GM21723 (cell line): ENCODE data around the gene TSGA10.
"Not testable (repeated sequence)": the region's sequence is repeated elsewhere in the genome, so short reads cannot be mapped to it uniquely, and the experiment has no call there.

ENCODE experiments used
- ATAC-seq: cut with Tn5 transposase; IDR thresholded peaks from one replicate; pipeline ENCODE4 v1.9.1; 2021; ENCODE audit warnings: mild to moderate bottlenecking, moderate library complexity; ENCODE audit not compliant: unreplicated experiment

Gene TSGA10

GRCh38 chr2:99156891-99157290, 2.1 kb upstream of the TSGA10 start:
- ATAC-seq: no peak

GRCh38 chr2:99153921-99154604, 679 bp downstream of the TSGA10 start:
- no peak for ATAC-seq

DNA sequence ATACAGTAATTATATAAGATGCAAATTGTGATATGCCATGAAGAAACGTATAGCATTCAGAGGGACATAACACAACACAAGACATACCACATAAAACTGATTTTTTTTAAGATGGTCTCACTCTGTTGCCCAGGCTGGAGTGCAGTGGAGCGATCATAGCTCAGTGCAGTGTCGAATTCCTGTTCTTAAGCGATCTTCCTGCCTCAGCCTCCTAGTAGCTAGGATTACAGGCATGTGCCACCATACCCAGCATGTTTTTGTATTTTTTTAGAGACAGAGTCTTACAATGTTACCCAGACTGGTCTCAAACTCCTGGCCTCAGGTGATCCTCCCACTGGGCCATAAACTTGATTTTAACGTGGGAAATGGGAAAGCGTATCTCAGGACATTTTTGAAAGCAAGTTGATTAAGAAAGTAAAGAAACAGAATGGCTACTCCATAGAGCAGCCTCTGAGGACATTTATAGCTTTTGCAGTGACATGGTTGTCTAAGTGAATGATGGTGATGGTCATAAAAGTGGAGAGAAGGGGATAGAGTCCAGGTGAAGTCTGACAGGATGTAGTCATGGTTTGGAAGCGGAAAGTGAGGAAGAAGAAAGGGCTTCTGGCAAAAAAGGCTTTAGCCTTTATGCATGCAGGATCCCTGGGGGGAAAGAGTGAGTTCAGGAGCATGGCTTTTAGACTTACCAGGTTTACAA, 2.4 kb downstream of the TSGA10 start:
- ATAC-seq: no peak

GRCh38 chr2:99150706-99151105, 4.0 kb downstream of the TSGA10 start:
- ATAC-seq: no peak

DNA sequence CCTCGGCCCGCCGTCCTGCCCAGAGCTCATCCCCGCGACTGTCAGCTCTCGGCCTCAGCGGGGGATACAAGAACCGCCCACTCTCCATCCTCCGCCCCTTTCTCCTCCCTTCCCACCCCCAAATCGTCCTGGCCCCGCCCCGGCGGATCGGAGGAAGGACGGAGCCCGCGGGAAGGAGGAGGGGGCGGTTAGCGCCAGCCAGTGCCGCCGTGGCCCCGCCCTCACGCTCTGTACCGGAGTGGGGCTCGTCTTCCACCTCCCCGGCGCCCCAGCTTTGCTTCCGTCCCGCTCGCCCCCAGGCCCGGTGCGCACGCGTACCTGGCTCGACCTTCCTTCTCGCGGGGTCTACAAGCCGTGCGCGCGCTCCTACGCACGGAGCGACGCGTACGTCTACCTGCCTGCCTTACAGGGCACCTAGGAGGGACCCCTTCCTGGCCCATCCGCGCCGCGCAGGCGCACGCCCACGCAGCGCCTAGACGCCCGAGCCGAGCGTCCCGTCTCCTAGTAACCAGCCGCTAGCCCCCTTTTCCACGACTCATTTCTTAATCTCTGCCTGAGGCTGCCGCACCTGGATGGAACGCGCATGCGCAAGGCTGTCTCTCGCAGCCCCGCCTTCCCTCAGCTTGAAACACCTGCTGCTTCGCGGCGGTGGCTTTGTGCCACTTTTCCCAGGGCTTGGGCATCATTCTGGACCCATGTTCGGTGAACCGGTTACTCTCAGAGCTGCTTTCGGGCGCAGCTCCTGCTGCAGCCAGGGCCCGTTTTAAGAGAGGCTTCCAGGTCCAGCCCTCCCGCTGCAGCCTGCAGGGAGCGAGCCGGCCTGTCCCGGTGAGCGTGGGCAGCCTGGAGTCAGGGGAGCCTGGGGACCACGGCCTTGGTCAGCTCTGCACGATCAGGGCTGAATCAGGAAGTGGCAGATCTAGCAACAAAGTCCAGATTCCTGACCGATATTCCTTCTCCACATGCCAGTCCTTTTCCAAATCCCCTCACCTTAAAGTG, 13.3 kb downstream of the TSGA10 start, which contains the start of gene C2orf15:
Gene C2orf15 (plus strand): TSS at position 598 of the 999 bp plus-strand sequence. CDS start 8,852 bp downstream, outside the sequence.
- peak; percentile 90 for ATAC-seq

DNA sequence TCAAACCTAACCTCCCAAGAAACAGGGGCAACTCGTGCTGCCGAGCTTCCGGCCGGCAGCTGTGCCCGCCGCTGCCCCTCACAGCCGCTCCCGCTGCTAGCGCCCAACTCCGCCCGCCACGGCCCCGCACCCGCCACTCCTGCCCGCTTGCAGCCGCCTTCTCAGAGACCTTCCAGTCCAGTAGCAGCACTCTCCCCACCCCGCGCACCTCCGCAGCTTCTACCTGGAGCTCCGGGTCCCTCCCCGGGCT, 14.0 kb downstream of the TSGA10 start:
- peak; percentile 40 for ATAC-seq

DNA sequence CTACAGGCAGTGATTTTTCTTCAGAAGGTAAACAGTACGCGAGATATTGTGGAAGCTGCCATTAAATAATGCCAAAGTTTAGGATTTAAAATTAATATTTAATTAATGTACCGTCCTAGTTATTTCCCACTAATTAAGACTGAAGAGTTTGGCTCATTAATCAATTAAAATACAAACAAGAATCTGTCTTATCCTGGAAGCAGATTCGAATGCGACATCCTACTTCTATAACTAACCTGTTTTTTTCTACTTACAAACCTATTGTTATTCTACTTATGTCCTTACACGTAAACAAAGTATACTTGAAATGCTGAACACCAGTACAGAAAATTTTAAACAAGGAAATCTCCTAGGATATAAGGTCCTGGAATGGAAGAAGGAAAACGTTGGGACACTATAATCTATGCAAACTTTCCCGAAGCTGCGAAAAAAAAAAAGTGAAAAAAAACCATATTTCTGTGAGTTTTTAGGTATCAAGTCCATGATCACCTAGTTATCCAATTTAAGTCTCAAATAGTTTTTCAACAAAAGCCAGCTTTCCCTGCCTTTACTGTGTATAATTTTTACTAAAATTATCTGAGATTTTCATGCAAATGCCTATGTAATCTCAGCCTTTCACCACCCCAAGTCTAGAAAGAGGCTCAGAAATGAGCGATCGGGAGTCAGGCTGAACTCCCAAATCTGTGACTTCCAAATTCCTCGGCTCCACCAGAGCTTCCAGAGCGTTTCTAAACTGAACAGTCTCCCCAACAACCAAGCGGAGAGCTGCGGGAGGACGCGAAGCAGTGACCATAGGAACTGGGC, 14.5 kb downstream of the TSGA10 start:
- no peak for ATAC-seq

GRCh38 chr2:99139003-99139402, 15.7 kb downstream of the TSGA10 start:
- no peak for ATAC-seq

GRCh38 chr2:99135044-99135556, 19.6 kb downstream of the TSGA10 start:
- not testable (repeated sequence) for ATAC-seq

DNA sequence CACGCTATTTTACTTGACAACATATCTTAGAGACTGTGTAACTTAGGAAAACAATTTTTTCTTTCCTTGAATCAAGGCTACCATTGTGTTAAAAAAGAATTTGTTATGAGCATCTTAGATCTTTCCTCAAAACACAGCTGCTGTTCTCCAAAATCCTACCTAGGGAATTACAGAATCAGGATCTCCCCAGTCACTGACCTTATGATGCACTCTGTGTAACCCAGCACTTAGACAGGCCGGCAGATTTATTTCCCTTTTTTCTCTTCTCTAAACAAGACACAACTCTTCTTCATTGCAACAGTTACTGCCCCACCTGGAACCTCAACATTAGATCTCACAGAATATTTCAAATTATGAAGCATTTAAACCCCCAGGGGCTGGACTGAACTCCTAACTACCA, 26.8 kb downstream of the TSGA10 start:
- no peak for ATAC-seq

- no peak for ATAC-seq
Observed at GRCh38 chr2:99112617-99113016, 42.1 kb downstream of the TSGA10 start.

DNA sequence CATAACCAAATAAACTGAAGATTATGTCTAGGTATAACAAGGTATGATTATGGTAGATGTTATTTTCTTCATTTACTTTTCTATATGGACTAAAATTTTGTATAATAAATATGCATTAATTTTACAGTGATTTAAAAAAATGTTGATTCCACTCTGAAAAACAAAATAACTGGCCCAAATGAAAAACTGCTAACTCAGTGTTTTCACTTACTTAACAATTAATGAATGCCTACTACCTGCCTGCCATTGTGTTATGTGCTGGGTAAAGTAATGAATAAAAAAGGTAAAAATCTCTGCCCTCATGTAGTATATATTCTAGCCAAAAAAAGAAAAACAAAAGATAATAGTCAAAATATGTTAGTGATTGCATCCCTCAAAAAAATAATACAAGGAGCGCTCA, 42.8 kb downstream of the TSGA10 start:
- ATAC-seq: no peak

DNA sequence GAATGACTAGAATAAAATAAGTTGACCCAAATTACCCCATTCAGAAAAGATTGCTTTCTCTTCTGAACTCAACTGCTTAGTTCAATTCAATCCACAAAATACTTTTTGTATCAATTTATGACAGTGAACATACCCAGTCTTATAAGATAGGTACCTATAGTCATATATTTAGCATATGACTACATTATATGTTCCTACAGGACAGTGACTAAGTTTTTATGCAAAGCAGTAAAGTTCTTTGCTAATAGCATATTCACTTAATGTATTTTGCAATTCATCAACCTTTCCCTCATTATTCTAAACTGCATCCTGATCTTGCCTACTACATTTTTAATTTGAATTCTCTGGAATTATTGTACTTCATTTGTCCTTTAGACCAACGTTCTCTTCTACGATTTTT, 43.5 kb downstream of the TSGA10 start:
- ATAC-seq: no peak

- no peak for ATAC-seq
Observed at GRCh38 chr2:99106913-99107312, 47.8 kb downstream of the TSGA10 start.

DNA sequence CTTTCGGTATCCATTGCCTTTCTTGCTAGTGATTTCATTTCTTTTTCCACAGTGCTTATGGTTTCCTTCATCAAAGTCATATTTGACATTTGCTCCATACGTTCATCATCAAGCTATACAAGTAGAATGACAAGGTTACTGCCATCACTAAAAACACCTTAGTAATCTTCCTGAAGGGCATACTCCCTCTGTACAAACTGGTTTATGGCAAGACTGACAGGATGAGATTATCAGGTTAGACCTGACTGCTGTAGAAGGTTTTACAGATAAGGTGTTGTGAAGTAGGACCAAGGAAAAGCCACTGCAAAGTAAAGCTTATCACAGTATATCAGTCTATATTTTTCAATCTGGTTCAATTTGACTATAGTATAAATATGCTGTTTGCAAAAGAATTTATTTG, 50.7 kb downstream of the TSGA10 start:
- ATAC-seq: no peak

DNA sequence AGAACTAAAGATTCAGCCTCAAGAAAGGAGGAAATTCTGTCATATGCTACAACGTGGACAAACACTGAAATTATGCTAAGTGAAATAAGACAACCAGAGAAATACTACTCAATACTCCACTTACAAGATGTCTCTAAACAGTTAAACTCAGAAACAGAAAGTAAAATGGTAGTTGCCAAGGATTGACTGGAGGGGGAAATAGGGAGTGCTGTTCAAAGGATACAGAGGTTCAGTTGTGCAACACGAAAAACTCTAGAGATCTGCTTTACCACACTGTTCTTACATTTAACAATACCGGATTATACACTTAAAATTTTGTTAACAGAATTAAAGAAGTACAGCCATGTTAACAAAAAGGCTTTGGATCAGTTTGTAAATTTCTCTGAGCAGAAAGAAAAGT, 53.0 kb downstream of the TSGA10 start:
- no peak for ATAC-seq

GRCh38 chr2:99096728-99097127, 58.0 kb downstream of the TSGA10 start:
- ATAC-seq: no peak

GRCh38 chr2:99088017-99088416, 66.7 kb downstream of the TSGA10 start:
- peak; percentile 89 for ATAC-seq

GRCh38 chr2:99086385-99086784, 68.4 kb downstream of the TSGA10 start:
- no peak for ATAC-seq

- ATAC-seq: no peak
Observed at GRCh38 chr2:99085421-99085820, 69.3 kb downstream of the TSGA10 start.

DNA sequence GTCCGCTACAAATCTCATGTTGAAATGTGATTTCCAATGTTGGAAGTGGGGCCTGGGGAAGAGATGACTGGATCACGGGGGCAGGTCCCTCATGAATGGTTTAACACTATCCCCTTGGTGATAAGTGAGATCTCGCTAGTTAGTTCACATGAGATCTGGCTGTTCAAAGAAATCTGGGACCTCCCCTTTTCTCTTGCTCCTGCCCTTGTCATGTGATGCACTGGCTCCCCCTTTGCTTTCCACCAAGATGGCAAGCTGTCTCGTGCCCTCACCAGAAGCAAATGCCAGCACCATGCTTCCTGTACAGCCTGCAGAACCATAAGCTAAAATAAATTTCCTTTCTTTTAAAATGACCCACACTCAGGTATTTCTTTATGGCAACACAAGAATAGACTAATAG, 70.5 kb downstream of the TSGA10 start:
- ATAC-seq: no peak
